Measurements from ENCODE around the gene PTPRM. TPM values are rescaled to one million over a fixed set of nuclear protein-coding genes. Genes with fewer than 3 reads are reported as not detected.

Gene PTPRM
- total RNA-seq, 1 experiment from 2014 or later: 1.6 TPM

DNA sequence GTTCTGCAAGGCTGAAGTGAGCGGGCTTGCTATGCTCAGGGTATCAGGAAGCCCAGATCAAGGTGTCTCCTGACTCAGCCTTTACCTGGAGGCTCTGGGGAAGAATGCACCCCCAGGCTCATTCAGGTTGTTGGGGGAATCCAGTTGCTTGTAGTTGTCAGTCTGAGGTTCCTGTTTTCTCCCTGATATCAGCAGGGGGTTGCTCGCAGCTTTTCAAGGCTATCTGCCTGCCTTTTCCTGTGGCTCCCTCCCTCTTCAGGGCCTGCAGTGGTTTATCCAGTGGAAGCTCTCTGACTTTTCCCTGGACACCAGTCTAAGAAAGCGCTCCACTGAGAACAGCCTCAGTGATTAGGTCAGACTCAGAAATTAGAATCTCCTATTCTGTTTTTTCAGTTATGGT lies 116.6 kb downstream of the PTPRM start:
- H3K4me3 ChIP-seq (ENCODE audit: low read depth in 2 of 2, low read length in 2 of 2): no peak overlapping the region
- H3K27me3 ChIP-seq (ENCODE audit: control insufficient read depth, insufficient read depth, low read length): no peaks in the 10 kb centered on the region
- intact Hi-C loops (cut with micrococcal nuclease; ENCODE audit: unreplicated experiment): no loop called here
- no peak for ATAC-seq
- H3K27ac ChIP-seq (ENCODE audit: low read length): no peak overlapping the region
- no peak for DNase-seq (ENCODE audit: low read depth, low spot score)
- CTCF ChIA-PET: no interaction called here
- BruUV-seq (replicated peaks): no TSS peak
- TF ChIP-seq SIN3A (IDR thresholded peaks at IDR 0.05; ENCODE audit: borderline replicate concordance, insufficient read depth, low read depth, low read length): no peak
- TF ChIP-seq, protein P1, sequence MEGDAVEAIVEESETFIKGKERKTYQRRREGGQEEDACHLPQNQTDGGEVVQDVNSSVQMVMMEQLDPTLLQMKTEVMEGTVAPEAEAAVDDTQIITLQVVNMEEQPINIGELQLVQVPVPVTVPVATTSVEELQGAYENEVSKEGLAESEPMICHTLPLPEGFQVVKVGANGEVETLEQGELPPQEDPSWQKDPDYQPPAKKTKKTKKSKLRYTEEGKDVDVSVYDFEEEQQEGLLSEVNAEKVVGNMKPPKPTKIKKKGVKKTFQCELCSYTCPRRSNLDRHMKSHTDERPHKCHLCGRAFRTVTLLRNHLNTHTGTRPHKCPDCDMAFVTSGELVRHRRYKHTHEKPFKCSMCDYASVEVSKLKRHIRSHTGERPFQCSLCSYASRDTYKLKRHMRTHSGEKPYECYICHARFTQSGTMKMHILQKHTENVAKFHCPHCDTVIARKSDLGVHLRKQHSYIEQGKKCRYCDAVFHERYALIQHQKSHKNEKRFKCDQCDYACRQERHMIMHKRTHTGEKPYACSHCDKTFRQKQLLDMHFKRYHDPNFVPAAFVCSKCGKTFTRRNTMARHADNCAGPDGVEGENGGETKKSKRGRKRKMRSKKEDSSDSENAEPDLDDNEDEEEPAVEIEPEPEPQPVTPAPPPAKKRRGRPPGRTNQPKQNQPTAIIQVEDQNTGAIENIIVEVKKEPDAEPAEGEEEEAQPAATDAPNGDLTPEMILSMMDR (IDR thresholded peaks at IDR 0.05): no peak
- TF ChIP-seq, protein P2, sequence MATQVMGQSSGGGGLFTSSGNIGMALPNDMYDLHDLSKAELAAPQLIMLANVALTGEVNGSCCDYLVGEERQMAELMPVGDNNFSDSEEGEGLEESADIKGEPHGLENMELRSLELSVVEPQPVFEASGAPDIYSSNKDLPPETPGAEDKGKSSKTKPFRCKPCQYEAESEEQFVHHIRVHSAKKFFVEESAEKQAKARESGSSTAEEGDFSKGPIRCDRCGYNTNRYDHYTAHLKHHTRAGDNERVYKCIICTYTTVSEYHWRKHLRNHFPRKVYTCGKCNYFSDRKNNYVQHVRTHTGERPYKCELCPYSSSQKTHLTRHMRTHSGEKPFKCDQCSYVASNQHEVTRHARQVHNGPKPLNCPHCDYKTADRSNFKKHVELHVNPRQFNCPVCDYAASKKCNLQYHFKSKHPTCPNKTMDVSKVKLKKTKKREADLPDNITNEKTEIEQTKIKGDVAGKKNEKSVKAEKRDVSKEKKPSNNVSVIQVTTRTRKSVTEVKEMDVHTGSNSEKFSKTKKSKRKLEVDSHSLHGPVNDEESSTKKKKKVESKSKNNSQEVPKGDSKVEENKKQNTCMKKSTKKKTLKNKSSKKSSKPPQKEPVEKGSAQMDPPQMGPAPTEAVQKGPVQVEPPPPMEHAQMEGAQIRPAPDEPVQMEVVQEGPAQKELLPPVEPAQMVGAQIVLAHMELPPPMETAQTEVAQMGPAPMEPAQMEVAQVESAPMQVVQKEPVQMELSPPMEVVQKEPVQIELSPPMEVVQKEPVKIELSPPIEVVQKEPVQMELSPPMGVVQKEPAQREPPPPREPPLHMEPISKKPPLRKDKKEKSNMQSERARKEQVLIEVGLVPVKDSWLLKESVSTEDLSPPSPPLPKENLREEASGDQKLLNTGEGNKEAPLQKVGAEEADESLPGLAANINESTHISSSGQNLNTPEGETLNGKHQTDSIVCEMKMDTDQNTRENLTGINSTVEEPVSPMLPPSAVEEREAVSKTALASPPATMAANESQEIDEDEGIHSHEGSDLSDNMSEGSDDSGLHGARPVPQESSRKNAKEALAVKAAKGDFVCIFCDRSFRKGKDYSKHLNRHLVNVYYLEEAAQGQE (IDR thresholded peaks at IDR 0.05; ENCODE audit: insufficient read depth in 1 of 2, low read depth in 2 of 2, low read length in 1 of 2): no peak
- no peak for TF ChIP-seq POLR2AphosphoS5 (IDR thresholded peaks at IDR 0.05; ENCODE audit: low read depth, low read length)
- no peak for TF ChIP-seq TCF7L2 (IDR thresholded peaks at IDR 0.05; ENCODE audit: low read depth, low read length)
- in situ Hi-C loops (cut with HindIII; ENCODE audit: low pct_unique_long_range_greater_than_20kb, low sequenced_read_pairs): no loop called here
- H3K36me3 ChIP-seq (ENCODE audit: control insufficient read depth, insufficient read depth, low read length): no peaks in the 10 kb centered on the region
- POLR2A ChIA-PET: no interaction called here
- no peaks in the 10 kb centered on the region for H3K4me1 ChIP-seq (ENCODE audit: control insufficient read depth, insufficient read depth, low read length)
- H3K9me3 ChIP-seq (ENCODE audit: control insufficient read depth, insufficient read depth, low read depth, low read length): no peaks in the 10 kb centered on the region

DNA sequence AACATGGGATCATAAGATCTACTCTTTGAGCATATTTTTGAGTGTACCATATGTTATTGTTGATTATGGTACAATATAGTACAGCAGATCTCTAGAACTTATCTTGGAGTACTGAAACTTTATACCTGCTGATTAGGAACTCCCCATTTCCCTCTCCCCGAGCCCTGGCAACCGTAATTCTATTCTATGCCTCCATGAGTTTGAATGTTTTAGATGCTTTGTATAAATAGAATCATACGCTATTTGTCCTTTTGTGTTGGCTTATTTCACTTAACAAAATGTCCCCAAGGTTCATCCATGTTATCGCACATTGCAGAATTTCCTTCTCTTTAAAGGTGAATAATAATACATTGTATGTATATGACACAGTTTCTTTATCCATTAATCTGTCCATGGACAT lies 117.2 kb downstream of the PTPRM start:
- ATAC-seq: no peak
- in situ Hi-C loops (cut with HindIII; ENCODE audit: low pct_unique_long_range_greater_than_20kb, low sequenced_read_pairs): no loop called here

More for the DNA sequence above, 117.2 kb downstream of the PTPRM start:
- POLR2A ChIA-PET: no interaction called here
- no peak overlapping the region for H3K4me3 ChIP-seq (ENCODE audit: low read depth in 2 of 2, low read length in 2 of 2)
- no peaks in the 10 kb centered on the region for H3K36me3 ChIP-seq (ENCODE audit: control insufficient read depth, insufficient read depth, low read length)
- no peak for DNase-seq (ENCODE audit: low read depth, low spot score)
- H3K27ac ChIP-seq (ENCODE audit: low read length): no peak overlapping the region
- H3K4me1 ChIP-seq (ENCODE audit: control insufficient read depth, insufficient read depth, low read length): no peaks in the 10 kb centered on the region
- no peaks in the 10 kb centered on the region for H3K27me3 ChIP-seq (ENCODE audit: control insufficient read depth, insufficient read depth, low read length)
- TF ChIP-seq TCF7L2 (IDR thresholded peaks at IDR 0.05; ENCODE audit: low read depth, low read length): no peak
- TF ChIP-seq, protein P2 (IDR thresholded peaks at IDR 0.05; ENCODE audit: insufficient read depth in 1 of 2, low read depth in 2 of 2, low read length in 1 of 2): no peak
- TF ChIP-seq SIN3A (IDR thresholded peaks at IDR 0.05; ENCODE audit: borderline replicate concordance, insufficient read depth, low read depth, low read length): no peak
- TF ChIP-seq POLR2AphosphoS5 (IDR thresholded peaks at IDR 0.05; ENCODE audit: low read depth, low read length): no peak
- TF ChIP-seq, protein P1 (IDR thresholded peaks at IDR 0.05): no peak
- BruUV-seq (replicated peaks): no TSS peak
- H3K9me3 ChIP-seq (ENCODE audit: control insufficient read depth, insufficient read depth, low read depth, low read length): no peaks in the 10 kb centered on the region
- intact Hi-C loops (cut with micrococcal nuclease; ENCODE audit: unreplicated experiment): no loop called here
- CTCF ChIA-PET: no interaction called here

All from Panc1 (cell line).